MG63 (cell line): ENCODE results near the gene RIMBP3C. TPM values are rescaled to one million over a fixed set of nuclear protein-coding genes. Genes with fewer than 3 reads are reported as not detected.
"Not testable (repeated sequence)": the region's sequence is repeated elsewhere in the genome, so short reads cannot be mapped to it uniquely, and the experiment has no call there.

Experiments
- DNase-seq: peaks from one replicate; pipeline ENCODE4 v3.0.0-alpha.2; 2020
- H3K27me3 ChIP-seq: fragments of 250-450 bp; sonication (Bioruptor Pico); 2 replicates; pipeline ENCODE4 v1.5.1; 2020; ENCODE audit warnings: mild to moderate bottlenecking, moderate library complexity
- H3K36me3 ChIP-seq: fragments of 250-450 bp; sonication (Bioruptor Pico); 2 replicates; pipeline ENCODE4 v1.5.1; 2020; ENCODE audit warnings: mild to moderate bottlenecking, moderate library complexity
- H3K4me3 ChIP-seq: fragments of 250-450 bp; sonication (Bioruptor Pico); 2 replicates; pipeline ENCODE4 v1.5.1; 2020; ENCODE audit warnings: mild to moderate bottlenecking, moderate library complexity
- H3K9me3 ChIP-seq: fragments of 250-450 bp; sonication (Bioruptor Pico); 2 replicates; pipeline ENCODE4 v1.5.1; 2020; ENCODE audit warnings: mild to moderate bottlenecking, moderate library complexity
- total RNA-seq: library from RNA; depleted of rRNA; stranded (reverse); fragments of >200 nt; shearing (Covaris generic); gene quantifications from 2 replicates; pipeline ENCODE4 v1.2.3, GENCODE V29; 2014; ENCODE audit warnings: low replicate concordance

The RIMBP3C gene
- total RNA-seq, 1 experiment from 2014 or later: 0.49 TPM

DNA sequence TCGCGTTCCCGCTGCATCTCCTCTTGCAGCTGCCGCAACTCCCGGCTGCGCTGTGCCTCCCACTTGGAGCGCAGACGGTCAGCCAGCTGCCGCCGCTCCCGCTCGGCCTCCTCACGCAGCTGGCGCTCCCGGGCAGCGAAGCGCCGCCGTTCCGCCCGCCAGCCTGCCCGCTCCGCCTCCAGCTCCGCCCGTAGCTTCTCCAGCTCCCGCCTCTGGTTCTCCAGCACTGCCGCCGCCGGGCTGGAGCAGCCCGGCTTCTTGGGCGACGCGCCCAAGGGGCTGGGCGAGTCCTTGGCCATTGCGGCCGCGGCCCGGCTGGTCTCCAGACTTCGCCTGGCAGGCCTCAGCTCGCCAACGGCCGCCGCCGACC lies 598 bp downstream of the RIMBP3C start:
- not testable (repeated sequence) for H3K9me3 ChIP-seq, H3K36me3 ChIP-seq, H3K4me3 ChIP-seq, DNase-seq, H3K27me3 ChIP-seq

DNA sequence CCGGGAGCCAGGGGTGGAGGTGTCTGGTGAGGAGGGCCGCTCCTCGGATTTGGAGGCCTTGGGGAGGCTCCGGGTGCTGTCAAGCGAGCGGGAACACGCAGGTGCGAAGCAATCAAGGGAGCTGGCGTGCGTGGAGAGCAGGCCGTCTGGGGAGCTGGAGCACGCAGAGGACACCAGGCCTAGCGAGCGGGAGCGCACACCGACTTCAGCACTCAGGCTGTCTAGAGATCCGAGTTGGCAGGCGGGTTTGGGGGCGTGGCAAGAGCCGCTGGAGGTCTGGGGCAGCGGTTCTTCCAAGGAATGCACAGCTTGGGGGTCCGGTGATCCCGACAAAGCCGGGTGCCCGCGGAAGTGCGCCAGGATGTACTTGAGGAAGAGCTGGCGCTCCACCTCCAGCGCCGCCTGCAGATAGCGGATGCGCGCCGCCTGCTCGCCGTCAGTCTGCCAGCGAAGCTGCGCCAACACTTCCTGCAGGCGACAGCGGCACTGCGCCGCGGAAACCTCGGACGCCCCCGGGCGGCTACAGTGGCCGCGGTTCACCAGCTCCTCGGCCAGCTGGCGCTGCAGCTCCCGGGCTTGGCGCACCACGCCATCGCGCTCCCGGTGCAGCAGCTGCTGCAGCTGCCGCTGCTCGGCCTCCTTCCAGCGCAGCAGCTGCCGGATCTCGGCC lies 1.1 kb downstream of the RIMBP3C start:
- not testable (repeated sequence) for H3K9me3 ChIP-seq, DNase-seq, H3K36me3 ChIP-seq, H3K27me3 ChIP-seq, H3K4me3 ChIP-seq

DNA sequence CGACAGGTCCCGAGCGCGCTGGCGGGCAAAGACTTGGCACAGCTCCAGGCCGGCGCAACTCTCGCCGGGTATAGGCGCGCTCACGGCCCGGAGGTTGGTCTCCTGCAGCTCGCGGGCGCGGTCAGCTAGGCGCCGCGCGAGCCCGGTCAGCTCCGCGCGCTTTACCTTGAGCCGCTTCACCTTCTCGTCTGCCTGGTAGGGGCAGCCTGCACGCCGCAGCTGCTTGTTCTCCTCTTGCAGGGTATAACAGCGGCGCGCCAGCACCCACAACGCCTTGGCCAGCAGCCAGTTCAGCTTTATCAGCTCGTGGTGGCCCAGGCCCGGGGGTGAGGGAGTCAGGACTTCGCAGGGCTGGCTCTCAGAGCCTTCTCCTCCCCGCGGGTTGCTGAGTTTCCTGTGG lies 1.7 kb downstream of the RIMBP3C start:
- DNase-seq, H3K36me3 ChIP-seq, H3K9me3 ChIP-seq, H3K4me3 ChIP-seq, H3K27me3 ChIP-seq: not testable (repeated sequence)

DNA sequence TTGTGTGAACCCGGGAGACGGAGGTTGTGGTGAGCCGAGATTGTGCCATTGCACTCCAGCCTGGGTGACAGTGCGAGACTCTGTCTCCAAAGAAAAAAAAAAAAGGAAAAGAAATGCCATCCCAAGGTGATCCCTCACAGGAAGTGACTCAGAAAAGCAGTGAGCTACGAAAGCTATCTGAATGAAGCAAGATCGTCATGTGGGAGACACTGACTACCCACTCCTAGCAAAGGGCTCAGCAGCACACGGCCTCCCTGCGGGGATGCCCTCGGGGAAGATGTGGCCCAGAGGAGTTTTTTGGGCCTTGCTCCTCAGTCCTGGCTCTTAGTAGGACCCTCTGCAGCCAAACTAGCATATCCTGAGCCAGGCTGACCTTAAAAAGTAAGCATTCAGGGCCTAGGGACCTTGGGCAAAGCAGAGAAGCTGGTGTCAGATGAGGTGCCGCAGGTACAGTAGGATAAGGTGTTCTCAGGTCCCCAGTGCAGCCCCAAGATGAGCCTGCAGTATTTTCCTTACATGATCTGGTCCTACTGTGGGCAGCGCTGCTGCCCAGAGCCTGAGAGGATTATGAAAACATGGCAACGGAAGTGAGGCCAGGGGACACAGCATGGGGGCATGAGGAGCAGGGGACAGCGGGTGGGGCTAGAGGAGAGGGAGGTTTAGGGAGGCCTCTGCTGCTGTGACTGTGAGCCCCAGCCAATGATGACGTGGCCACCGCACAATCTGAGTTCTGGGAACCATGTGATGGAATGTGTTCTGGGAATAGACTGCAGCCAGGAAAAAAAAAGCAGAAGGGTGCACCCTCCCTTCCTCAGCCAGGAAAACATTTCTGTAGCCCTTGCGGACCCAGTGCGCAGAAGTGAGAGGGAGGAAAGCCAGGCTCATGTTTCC lies 6.6 kb downstream of the RIMBP3C start:
- not testable (repeated sequence) for H3K9me3 ChIP-seq, DNase-seq, H3K27me3 ChIP-seq, H3K36me3 ChIP-seq, H3K4me3 ChIP-seq

DNA sequence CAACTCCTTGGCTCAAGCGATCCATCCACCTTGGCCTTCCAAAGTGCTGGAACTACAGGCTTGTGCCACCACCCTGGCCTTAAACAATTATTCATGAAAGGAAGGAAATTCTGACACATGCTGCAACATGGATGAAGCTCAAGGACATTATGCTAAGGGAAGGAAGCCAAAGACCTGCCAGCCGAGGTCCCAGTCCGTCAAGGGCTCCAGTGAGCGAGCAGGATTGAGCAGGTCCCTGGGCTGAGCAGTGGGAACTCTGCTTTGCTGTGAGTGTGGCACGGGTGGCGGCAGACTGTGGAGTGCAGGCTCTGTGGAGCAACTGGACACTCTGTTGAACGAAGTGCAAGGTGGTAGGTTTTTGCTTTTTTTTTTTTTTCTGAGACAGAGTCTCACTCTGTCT lies 11.4 kb downstream of the RIMBP3C start:
- not testable (repeated sequence) for H3K4me3 ChIP-seq, DNase-seq, H3K27me3 ChIP-seq, H3K9me3 ChIP-seq, H3K36me3 ChIP-seq

DNA sequence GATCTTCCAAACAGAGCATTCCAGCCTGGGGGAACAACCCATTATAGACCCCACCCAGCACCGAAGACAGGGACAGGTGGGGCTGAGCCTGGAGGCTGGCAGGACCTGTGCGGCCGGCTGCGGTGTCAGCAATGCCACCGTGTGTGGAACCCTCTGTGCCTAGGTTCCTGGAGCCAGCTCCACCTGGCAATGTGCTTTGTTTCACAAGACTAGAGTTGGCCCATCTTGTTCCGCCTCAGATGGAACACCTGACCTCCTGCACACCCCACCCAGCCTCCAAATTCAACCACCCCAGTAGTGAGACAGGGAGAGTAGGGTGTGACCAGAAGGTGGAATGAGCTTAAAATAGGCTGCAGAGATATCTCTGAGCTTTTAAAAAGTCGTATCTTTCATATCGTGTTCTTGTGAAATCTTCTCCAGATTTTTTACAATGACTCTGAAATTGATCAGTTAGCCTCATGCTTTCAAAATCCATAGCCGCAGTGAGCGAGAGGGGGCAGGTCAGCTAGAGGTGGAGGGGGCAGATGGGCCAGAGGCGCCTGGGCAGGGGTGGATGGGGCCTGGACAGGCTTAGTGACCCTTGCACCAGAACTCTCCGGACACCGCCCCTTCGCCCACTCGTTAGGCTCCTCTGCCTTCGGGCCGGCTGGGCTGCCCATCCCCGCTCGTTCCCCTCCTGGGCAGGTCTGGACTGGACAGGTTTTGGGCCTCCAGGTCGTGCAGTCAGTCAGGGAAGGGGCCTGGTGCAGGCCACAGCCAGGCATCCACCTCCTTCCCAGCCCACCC lies 18.2 kb downstream of the RIMBP3C start:
- DNase-seq, H3K27me3 ChIP-seq, H3K4me3 ChIP-seq, H3K36me3 ChIP-seq, H3K9me3 ChIP-seq: not testable (repeated sequence)

DNA sequence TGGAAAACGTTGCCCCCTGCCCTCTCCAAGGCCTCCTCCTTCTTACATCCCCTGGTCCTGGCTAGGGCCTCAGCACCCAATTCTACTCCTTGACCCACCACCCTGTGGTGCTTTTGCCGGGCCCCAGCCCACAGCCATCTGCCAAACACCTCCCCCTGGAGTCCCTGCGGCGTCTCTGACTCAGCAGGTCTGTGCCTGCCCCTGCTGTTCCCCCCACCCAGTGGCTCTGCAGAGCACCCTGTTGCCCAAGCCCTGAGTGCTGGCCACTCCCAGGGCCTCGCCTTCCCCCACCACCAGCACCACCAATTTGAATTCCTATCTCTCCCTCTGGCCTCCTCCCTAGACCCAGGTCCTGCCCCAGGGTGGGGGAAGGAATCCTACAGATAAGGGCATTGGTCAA lies 19.7 kb downstream of the RIMBP3C start:
- not testable (repeated sequence) for H3K36me3 ChIP-seq, H3K27me3 ChIP-seq, H3K4me3 ChIP-seq, H3K9me3 ChIP-seq, DNase-seq

DNA sequence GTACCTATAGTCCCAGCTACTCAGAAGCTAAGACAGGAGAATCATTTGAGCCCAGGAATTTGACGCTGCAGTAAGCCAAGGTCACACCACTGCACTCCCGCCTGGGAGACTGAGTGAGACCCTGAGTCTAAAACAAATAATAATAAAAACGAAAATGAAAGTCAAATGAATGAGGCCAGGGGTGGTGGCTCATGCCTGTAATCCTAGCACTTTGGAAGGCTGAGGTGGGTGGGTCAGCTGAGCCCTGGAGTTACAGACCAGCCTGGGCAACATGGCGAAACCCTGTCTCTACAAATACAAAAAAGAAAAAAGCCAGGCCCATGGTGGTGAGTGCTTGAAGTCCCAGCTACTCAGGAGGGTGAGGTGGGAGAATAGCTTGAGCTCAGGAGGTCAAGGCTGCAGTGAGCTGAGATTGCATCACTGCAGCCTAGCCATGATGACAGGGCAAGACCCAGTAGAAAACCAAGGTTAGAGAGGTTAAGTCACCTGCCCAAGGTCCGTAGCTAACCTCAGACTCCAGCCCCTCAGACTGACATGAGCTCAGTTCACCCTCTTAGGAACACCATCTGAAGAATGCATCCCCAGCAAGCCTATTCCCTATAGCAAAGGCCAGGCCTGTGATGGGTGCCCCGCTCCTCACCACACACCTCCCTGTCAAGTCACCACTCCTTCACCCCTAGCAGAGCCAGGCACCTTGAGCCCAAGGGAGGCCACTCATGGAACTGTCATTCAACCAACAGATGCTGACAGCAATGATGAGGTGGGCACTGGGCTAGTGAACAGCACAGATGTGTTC lies 24.4 kb downstream of the RIMBP3C start:
- DNase-seq, H3K9me3 ChIP-seq, H3K27me3 ChIP-seq, H3K4me3 ChIP-seq, H3K36me3 ChIP-seq: not testable (repeated sequence)

DNA sequence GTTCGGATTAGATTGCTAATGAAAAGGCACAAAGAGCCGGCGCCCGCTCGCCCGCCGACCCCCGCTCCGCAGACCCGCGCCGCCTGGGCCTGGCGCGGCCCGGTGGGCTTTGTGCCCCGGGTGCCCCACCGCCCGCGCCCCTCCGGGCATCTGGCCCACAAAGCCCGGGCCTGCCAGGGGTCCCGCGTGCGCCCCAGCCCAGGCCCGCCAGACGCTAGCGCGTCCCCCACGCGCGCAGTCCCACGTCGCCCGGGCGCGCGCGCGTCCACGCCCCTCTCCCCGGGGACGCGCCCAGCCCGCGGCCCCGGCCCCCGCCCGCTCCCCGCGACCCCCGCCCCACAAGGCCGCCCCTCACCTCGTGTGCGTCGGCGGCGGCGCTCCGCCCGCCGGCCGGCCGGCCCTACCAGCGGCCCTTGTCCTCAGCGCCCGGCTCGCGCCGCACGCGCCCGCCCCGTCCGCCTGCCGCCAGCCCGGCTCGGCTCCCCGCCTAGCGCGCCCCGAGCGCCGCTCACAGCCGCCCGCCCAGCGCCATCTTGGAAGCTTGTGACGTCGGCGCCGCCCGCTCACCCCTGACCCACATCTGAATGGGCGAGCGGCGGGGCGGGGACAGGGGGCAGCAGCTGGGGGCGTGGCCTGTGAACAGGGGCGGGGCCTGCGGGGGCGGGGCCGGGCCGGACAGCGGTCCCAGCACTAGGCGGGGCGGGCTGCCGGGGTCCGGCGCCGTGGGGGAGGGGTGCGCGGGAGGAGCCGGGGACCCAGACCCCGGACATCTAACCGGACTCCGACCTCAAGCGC lies 34.1 kb downstream of the RIMBP3C start:
- H3K9me3 ChIP-seq, H3K36me3 ChIP-seq, H3K4me3 ChIP-seq, DNase-seq, H3K27me3 ChIP-seq: not testable (repeated sequence)

DNA sequence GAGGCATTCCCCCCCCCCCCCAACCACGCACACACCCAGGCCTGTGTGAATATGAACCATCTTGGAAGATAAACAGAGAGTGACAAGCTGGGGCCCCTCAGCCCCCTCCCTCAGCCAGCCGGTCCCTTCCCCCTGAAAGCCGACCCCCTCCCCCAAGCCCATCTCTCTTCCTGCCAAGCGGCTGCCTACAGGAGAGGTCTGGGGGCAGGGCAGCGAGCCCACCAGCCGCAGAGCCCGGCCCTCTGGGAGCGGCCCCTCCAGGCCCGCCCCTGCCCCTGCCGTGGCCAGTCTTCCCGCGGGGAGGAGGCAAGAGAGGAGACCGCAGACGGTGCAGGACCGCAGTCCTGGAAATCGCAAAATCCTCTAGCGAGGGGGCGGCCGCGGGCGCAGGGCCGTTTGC lies 34.7 kb downstream of the RIMBP3C start:
- H3K9me3 ChIP-seq, DNase-seq, H3K4me3 ChIP-seq, H3K36me3 ChIP-seq, H3K27me3 ChIP-seq: not testable (repeated sequence)

DNA sequence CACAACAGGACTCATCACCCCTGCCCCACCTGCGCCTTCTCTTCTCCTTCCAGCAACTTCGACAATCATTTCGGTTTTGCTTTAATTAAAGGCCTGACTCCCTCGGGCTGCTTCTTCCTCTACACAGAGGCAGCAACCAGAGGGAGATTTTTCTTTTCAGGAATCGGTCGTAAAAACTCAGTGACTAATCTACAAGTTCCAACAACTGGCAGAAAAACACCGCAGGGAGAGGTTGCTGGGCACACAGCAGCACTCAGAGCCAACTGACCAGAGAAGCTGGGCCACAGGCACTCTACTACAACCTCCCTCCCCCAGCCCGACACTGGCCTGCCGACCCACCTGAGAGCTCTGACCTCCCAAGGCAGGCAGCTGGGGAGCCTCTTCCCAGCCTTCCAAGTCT lies 36.0 kb downstream of the RIMBP3C start:
- not testable (repeated sequence) for H3K9me3 ChIP-seq, H3K36me3 ChIP-seq, H3K27me3 ChIP-seq, DNase-seq, H3K4me3 ChIP-seq

DNA sequence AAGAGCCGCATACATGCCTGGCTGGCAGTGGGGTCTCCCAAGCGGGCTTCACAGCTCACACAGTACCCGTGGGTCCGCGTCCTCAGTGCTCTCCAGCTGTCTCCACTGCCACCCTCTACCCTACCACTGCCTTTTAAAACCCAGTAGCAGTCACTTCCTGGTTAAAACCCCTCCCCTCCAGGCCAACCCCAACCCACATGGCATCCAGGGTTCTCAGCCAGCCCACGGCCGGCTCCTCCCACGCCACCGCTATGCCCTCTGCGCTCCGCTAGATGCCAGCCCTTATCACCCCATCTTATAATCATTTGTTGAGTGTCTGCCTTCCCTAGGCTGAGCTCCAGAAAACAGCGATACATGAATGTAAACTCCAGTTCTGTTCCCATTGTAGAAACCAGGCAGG lies 37.1 kb downstream of the RIMBP3C start:
- H3K27me3 ChIP-seq, H3K36me3 ChIP-seq, DNase-seq, H3K9me3 ChIP-seq, H3K4me3 ChIP-seq: not testable (repeated sequence)

DNA sequence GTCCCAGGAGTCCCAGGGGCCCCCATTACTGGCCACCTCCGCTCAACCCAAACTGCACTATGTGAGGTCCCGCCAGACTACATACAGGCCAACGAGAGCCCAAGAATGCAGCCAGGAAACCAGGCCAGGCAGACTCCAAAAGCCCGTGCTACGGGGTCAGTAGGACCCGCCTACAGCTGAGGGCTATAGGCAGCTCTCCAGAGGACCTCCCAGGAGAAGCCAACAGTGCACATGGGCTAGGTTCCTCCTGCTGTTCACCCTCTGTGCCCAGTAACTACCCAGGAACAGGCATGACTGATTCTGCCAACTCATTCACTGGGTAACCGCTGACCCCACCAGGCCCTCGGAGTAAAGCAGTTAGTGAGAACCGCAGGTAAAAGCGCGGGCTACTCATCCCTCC lies 39.2 kb downstream of the RIMBP3C start:
- H3K9me3 ChIP-seq, H3K4me3 ChIP-seq, DNase-seq, H3K27me3 ChIP-seq, H3K36me3 ChIP-seq: not testable (repeated sequence)

DNA sequence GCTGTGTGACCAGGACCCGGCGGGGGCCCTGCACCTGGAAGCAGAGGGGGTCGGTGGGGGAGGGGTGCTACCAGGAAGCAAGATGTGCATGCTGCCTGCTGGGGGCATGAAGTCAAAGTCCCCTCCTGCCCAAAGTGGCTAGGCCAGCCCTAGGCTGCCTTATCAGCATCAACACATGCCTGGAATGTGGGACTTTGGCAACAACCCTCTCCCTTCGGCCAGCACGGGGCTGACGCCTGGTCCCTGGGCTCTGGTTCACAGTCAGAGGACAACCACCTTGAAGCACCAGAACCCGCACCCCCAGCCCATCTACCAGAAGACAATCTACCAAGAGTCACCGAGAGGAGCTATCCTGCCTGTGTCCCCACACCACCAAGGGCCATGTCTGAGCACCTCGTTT lies 40.9 kb downstream of the RIMBP3C start:
- not testable (repeated sequence) for H3K36me3 ChIP-seq, DNase-seq, H3K4me3 ChIP-seq, H3K27me3 ChIP-seq, H3K9me3 ChIP-seq

DNA sequence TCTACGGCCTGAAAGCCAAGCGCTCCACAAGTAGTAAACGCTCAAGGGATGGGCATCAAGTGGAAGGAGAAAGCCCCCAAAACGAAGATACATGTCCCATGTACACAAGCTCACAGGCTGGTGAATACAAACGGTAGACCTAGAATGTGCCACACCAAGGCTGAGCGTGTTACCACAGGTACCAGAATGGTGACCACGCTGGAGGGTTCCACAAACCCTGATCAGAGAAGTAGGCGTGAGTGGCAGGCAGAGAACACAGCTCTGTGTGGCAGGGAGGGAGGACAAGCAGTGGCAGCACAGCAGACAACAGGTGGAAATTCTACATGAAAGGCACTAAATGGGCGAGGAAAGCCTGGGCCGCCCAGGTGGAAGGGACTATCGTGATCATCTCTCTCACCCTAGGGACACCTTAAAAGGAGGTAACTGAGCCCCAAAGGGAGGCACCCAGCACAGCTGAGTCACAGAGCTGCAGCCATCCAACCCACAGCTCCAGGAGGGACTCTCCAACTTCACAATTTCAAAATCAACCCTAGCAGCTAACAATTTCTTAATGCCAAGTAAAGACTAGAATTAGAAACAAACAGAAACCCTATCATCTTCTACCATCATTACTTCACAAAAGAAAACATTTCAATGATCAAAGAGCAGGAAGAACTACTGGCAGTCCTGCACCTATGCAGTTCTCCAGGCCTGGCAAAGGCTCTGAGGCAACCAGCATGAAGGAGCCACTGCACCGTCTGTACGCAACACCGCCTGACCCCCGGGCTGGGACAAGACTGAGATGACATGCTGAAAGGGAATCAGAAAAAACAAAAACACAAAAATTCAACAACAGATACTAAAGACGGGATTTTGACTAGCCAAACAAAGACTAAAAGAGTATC lies 51.4 kb downstream of the RIMBP3C start:
- H3K27me3 ChIP-seq, H3K4me3 ChIP-seq, DNase-seq, H3K9me3 ChIP-seq, H3K36me3 ChIP-seq: not testable (repeated sequence)
